ENCODE results near the gene DPAGT1.
"Not testable (repeated sequence)": the region's sequence is repeated elsewhere in the genome, so short reads cannot be mapped to it uniquely, and the experiment has no call there.

Gene DPAGT1

DNA sequence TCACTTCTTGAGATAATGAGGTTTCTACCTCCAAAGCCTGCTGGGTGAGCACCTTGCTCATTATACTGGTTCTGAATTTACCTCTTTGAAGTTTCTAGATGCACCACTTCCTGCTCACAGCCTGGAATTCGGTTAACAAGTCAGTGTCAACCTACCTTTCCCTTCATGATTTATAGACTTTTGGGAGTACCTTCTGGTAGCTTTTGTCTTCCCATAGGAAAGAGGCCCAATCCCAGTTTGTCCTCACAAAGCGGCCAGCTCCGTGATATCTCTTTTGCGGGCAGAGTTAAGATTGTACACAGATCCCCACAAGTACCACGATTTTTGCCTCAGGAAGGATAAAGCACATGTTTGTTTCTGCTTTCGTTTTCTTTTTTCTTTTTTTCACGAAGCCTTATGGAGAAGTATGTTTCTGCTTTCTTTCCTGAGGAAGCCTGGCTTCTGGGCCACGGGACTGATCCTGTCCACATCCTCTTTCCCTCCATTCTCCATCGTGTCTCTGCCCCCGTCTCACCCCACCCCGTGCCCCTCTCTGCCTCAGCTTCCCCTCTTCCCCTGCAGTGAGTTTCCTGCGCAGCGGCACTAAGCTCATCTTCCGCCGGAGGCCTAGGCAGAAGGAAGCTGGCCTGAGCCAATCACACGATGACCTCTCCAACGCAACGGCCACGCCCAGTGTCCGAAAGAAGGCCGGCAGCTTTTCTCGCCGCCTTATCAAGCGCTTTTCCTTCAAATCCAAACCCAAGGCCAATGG lies 14.0 kb upstream of the DPAGT1 start:
- no peak for DNase-seq

GRCh38 chr11:119114351-119114750 lies 12.7 kb upstream of the DPAGT1 start:
- no peak for DNase-seq

GRCh38 chr11:119113716-119114115 lies 12.1 kb upstream of the DPAGT1 start:
- no peak for DNase-seq

DNA sequence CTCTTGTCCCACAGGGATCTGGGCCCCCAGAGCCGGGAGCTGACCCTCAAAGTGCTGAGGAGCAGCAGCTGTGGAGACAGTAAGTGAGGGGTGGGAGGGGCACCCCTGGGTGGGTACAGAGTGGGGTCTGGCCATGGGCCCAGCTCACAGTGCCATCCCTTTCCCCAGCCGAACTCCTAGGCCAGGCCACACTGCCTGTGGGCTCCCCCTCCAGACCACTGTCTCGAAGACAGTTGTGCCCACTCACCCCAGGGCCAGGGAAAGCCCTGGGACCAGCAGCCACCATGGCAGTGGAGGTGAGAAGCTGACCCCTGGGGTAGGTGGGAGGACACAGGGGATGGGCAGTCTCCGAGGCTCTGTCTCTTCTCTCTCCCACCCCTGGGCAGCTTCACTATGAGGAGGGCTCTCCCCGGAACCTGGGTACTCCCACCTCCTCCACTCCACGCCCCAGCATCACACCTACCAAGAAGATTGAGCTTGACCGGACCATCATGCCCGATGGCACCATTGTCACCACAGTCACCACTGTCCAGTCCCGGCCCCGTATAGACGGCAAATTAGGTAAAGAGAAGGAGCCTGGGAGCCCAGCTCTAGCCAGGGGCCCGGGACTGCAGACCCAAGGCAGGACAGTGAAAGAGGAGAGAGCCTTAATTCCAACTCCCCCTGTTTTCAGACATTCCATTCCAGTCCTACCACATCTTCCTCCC lies 10.8 kb upstream of the DPAGT1 start:
- DNase-seq, result no peak

DNA sequence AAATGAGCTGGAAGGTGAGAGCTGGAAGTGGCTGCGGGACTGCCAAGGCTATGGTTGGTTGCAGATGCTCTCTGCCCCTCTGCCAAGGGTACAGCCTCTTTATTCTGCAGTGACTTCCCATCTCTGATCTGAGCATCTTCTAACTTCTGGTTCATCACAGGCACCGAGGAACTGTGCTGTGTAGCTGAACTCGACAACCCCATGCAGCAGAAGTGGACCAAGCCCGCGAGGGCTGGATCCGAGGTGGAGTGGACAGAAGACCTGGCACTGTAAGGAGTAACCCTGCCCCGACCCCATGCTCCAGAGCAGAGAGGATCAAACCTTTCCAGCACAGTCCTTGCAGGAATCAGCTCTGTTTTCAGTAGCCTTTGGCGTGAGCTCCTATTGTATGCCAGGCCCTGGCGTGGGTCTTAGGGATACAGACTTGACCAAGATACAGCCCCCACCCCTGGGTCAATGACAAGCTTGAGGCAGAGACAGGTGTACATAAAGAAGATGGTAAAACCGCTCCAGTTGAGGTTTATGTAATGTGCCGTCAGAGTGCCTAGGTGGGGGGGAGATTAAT lies 9.8 kb upstream of the DPAGT1 start:
- DNase-seq, result no peak

GRCh38 chr11:119110439-119110838 lies 8.8 kb upstream of the DPAGT1 start:
- no peak for DNase-seq

DNA sequence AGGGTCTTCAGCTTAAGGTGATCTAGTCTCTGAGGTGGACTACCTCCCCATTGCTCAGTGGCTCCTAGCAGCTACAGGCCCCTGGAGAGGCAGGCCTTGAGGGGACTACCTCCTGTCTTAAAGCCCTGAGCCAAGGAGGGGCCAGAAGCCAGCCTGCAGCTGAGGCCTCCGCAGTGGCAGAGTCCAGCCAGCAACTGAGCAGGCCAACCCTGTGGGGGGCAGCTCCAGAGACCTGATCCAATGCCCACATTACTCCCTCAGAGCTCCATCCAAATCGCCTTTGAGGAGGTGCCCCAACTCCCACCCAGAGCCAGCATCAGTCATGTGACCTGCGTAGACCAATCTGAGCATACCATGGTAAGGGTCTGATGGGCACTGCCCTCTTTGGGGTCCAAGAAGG lies 8.2 kb upstream of the DPAGT1 start:
- no peak for DNase-seq

- no peak for DNase-seq
These were observed 7.2 kb upstream of the DPAGT1 start for GRCh38 chr11:119108857-119109221.

DNA sequence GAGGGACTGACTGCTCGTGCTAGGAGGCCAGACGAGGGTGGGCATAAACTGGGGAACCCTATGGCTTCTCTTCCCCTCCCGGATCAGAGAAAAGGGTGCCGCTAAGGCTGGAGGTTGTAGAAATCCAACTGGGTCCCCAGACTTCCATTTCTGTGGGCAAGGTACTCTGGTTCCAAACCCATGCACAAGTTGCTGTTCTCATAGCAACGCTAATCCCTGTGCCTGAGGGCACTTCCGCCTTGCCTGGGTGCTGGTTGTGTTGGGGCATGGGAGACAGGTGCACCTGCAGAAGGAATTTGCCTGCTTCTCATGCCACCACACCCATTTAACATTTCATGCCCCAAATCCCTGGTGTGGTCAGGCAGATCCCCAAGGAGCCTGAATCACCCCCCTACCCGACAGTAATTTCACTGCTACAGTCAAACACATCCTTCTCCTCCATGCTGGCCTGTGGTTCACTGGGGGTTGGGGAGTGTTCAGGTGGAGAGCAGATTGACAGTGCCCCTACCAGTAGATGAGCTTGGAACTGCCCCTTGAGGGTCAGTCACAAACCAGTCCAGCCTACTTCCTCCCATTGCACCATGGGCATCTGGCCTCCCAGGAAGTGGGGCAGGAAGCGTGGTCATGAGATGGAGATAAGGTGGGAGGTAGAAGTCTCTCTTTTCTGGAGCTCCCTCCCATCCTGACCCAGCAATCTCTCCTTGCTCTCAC lies 6.6 kb upstream of the DPAGT1 start:
- DNase-seq, result no peak

DNA sequence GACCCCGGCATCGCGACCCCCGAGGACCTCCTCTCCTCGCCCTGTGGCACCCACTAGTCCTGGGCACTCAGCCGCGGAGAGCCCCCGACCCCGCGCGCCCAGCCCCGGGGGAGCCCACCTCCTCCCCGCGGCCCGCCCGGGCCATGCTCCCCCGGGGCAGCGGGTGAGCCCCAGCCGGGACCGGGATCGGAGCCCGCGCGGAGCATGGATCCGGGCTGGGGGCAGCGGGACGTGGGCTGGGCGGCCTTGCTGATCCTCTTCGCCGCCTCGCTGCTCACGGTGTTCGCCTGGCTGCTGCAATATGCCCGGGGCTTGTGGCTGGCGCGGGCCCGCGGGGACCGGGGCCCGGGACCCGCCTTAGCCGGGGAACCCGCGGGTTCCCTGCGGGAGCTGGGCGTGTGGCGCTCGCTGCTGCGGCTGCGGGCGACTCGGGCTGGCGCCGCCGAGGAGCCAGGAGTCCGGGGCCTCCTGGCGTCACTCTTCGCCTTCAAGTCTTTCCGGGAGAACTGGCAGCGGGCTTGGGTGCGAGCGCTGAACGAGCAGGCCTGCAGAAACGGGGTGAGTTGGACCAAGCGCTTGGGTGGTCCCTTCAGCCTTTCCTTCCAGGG lies 6.0 kb upstream of the DPAGT1 start:
- DNase-seq, result no peak

GRCh38 chr11:119106564-119107537 lies 5.2 kb upstream of the DPAGT1 start, which contains the start of gene C2CD2L:
C2CD2L (plus strand) TSS chr11:119107344; CDS start chr11:119107742, 398 bp downstream.
- DNase-seq, result peak; percentile 90

DNA sequence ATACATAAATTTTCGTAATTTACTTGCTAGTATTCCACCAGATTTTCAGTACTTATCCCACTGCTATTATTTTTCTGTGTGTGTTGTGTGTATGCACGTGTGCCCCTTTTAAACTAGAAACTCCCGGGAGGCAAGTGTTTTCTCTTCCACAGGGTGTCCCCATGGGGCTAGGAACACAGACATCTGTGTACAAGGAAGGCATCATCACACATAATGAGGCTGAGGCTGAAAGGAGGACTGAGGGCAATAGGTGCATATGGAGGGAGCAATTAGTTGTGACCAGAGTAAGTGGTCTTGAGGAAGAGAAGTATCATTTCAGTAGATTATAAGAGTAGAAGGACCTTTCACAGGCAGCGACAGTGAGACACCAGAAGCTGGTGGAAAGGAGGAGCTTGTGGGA lies 2.1 kb upstream of the DPAGT1 start:
- DNase-seq, result no peak

DNA sequence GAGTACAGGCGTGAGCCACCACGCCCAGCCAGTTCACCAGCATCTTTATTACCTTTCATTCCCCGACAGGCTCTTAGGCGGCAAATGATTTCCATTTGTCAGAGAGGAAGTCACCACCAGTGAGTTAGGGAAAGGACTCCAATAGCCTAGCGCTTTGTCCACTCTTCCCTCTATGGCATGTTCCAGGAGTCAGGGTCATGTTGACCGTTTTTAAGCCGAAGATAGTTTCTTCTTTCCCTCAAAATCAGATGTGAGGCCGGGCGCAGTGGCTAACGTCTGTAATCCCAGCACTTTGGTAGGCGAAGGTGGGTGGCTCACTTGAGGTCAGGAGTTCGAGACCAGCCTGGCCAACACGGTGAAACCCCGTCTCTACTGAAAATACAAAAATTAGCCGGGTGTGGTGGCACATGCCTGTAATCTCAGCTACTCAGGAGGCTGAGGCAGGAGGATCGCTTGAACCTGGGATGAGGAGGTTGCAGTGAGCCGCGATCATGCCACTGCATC lies 1.6 kb upstream of the DPAGT1 start:
- not testable (repeated sequence) for DNase-seq

DNA sequence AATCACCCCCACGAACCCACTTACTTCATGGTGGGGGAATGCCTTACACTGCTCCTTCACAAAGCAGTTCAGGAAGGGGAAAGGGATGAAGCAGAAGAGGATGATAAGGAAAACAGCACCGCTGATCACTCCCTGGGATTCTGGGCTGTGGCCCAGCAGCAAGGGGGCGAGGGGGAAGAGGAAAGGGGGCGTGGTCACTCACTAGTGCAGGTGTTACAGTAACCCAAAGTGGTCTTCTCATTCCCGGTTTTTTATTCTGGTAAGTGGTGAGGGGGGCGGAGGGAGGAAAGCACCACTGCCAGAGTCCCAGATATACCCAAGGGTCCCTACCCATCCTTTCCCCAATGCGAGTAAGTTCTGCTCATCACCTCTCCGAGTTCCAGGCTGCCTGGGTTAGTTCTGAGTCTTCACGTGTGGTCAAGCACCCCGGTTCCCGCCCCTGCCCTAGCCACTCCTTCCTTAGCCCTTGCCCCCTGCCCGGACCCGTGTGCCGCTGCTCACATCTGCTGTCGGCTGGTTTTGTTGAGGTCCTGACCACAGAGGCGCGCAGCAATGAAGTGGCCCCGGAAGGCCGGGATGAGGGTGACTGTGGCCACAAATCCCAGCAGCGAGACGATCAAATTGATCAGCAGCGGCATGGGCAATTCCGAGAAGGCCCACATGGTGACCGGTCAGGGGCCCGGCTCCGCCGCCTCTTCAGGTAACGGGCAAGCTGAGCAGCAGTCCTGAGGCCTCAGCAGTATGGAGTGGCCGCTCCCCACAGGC lies 477 bp downstream of the DPAGT1 start:
- DNase-seq, result no peak

- peak; percentile 60 for DNase-seq
These were observed 1.2 kb downstream of the DPAGT1 start for GRCh38 chr11:119100246-119100970.

GRCh38 chr11:119099711-119100110 lies 1.9 kb downstream of the DPAGT1 start:
- DNase-seq, result no peak

GRCh38 chr11:119095066-119095880 lies 6.4 kb downstream of the DPAGT1 start:
- DNase-seq, result peak; percentile 100

- DNase-seq, result peak; percentile 86
These were observed 6.9 kb downstream of the DPAGT1 start for GRCh38 chr11:119094816-119095065.
